Type B pancreatic cell (in vitro differentiated cells): Measurements from ENCODE around the gene ABTB2. TPM values are rescaled to one million over a fixed set of nuclear protein-coding genes. Genes with fewer than 3 reads are reported as not detected.
A peak's percentile ranks its signal among the peaks of the same experiment; 100 is the strongest.

Experiments
- DNase-seq: peaks from one replicate; pipeline ENCODE4 v3.0.0; 2021; ENCODE audit warnings: mixed read lengths; ENCODE audit not compliant: unreplicated experiment; ENCODE audit errors: extremely low spot score
- H3K27ac Mint-ChIP-seq: 2 replicates; pipeline ENCODE4 v1.8.0; 2021; ENCODE audit warnings: mild to moderate bottlenecking, mixed read lengths
- H3K27me3 Mint-ChIP-seq: 2 replicates; pipeline ENCODE4 v1.8.0; 2021; ENCODE audit warnings: mixed read lengths
- H3K36me3 Mint-ChIP-seq: 2 replicates; pipeline ENCODE4 v1.8.0; 2021; ENCODE audit warnings: mixed read lengths
- H3K4me1 Mint-ChIP-seq: one replicate; pipeline ENCODE4 v1.8.0; 2021; ENCODE audit warnings: mixed read lengths; ENCODE audit not compliant: unreplicated experiment
- H3K4me3 Mint-ChIP-seq: 2 replicates; pipeline ENCODE4 v1.8.0; 2021; ENCODE audit warnings: mild to moderate bottlenecking, mixed read lengths
- H3K9me3 Mint-ChIP-seq: 2 replicates; pipeline ENCODE4 v1.8.0; 2021; ENCODE audit warnings: mixed read lengths
- total RNA-seq: library from RNA; stranded (reverse); gene quantifications from 2 replicates; pipeline ENCODE4 v1.2.1, GENCODE V29; 2021; ENCODE audit warnings: low replicate concordance
- TF ChIP-seq, protein P1 (sequence below): fragments of 200-600 bp; sonication (generic); conservative IDR thresholded peaks from 2 replicates; pipeline ENCODE4 v1.5.0; 2021; ENCODE audit warnings: antibody characterized with exemption, mild to moderate bottlenecking

Gene ABTB2
- total RNA-seq, 1 donor from 2014 or later = 13.5 TPM

DNA sequence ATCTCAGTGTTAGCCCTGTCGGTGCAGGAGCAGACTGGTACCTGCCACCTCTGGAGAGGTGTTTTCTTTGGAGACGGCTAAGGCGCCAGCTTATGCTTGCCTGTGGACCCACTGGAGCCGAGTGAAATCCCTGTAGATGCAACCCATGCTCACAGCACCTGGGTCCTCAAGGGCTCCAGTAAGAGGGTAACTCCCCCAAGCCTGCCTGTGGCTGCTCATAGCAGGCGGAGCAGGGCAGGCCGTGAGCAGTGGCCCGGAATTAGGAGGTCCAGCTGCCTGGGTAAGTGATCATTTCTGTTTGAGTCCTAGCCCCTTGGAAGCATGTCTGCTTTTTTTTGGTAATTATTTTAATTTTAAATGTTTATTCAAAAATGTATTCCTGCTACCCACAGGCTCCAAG is 208.5 kb downstream of the ABTB2 start:
- peaks cover 29% of the 10 kb centered on the region for H3K36me3 Mint-ChIP-seq
- H3K9me3 Mint-ChIP-seq = no peaks in the 10 kb centered on the region
- peak overlapping the region; percentile 71 for H3K27ac Mint-ChIP-seq
- no peak overlapping the region for H3K4me3 Mint-ChIP-seq
- H3K27me3 Mint-ChIP-seq = no peaks in the 10 kb centered on the region
- no peak for DNase-seq
- H3K4me1 Mint-ChIP-seq = peaks cover 25% of the 10 kb centered on the region
- TF ChIP-seq, protein P1, sequence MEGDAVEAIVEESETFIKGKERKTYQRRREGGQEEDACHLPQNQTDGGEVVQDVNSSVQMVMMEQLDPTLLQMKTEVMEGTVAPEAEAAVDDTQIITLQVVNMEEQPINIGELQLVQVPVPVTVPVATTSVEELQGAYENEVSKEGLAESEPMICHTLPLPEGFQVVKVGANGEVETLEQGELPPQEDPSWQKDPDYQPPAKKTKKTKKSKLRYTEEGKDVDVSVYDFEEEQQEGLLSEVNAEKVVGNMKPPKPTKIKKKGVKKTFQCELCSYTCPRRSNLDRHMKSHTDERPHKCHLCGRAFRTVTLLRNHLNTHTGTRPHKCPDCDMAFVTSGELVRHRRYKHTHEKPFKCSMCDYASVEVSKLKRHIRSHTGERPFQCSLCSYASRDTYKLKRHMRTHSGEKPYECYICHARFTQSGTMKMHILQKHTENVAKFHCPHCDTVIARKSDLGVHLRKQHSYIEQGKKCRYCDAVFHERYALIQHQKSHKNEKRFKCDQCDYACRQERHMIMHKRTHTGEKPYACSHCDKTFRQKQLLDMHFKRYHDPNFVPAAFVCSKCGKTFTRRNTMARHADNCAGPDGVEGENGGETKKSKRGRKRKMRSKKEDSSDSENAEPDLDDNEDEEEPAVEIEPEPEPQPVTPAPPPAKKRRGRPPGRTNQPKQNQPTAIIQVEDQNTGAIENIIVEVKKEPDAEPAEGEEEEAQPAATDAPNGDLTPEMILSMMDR = no peak

GRCh38 chr11:34148504-34149165 is 209.2 kb downstream of the ABTB2 start:
- Mint-ChIP-seq H3K36me3 (peaks cover 29% of the 10 kb centered on the region), H3K4me3 (peak overlapping the region; percentile 14), H3K27ac (peak overlapping the region; percentile 71), H3K4me1 (peaks cover 25% of the 10 kb centered on the region), H3K27me3 (no peaks in the 10 kb centered on the region), H3K9me3 (no peaks in the 10 kb centered on the region)
- TF ChIP-seq, protein P1 = no peak
- DNase-seq = no peak

DNA sequence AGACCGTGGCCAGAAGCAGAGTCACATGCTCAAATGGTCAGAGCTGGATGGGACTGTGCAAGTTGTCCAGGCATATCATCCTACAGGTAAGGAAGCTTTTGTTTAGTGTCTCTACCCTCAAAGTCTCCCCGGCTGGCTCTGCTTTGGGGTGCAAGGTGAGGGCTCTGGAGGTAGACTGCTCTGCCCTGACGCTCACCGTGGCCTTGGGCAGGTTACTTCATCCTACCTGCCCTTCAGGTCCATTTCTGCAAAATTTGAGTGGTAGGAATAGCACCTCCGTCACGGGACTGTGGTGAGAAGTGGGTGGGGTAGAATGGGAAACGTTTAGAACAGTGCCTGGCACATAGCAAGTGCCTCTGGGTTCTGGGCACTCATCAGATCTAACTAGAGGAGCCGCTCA is 210.2 kb downstream of the ABTB2 start:
- H3K27me3 Mint-ChIP-seq = no peaks in the 10 kb centered on the region
- no peak overlapping the region for H3K4me3 Mint-ChIP-seq
- no peaks in the 10 kb centered on the region for H3K9me3 Mint-ChIP-seq
- no peak overlapping the region for H3K27ac Mint-ChIP-seq
- no peak for DNase-seq
- peaks cover 25% of the 10 kb centered on the region for H3K4me1 Mint-ChIP-seq
- H3K36me3 Mint-ChIP-seq = peaks cover 33% of the 10 kb centered on the region
- TF ChIP-seq, protein P1 = no peak

DNA sequence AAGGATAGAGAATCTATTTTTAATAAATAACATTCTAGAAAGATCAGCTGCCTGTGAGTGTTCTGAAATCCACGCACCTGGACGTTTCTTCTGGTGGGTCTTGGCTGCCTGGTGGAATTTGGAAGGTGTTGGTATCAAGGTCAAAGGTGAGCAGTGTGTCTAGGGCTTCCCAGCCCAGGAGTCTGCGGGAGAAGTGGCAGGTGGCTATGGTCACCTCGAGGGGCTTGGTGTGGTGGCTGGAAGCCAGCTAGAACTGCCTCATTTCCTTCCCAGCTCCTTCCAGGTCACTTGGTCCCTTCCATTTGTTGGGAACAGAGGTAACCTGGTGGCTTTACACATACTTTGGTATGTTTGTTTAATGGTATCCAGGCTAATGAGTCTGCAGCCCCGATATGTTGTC is 210.9 kb downstream of the ABTB2 start:
- Mint-ChIP-seq H3K27ac (peak overlapping the region; percentile 20), H3K36me3 (peaks cover 34% of the 10 kb centered on the region), H3K9me3 (no peaks in the 10 kb centered on the region), H3K27me3 (no peaks in the 10 kb centered on the region), H3K4me3 (no peak overlapping the region), H3K4me1 (peaks cover 25% of the 10 kb centered on the region)
- TF ChIP-seq, protein P1 = no peak
- DNase-seq = no peak

- H3K4me1 Mint-ChIP-seq = peaks cover 25% of the 10 kb centered on the region
- peaks cover 38% of the 10 kb centered on the region for H3K36me3 Mint-ChIP-seq
These were observed 211.4 kb downstream of the ABTB2 start for GRCh38 chr11:34146411-34146810.

More at GRCh38 chr11:34146411-34146810, 211.4 kb downstream of the ABTB2 start:
- H3K27ac Mint-ChIP-seq = peak overlapping the region; percentile 20
- TF ChIP-seq, protein P1 = no peak
- H3K27me3 Mint-ChIP-seq = no peaks in the 10 kb centered on the region
- no peaks in the 10 kb centered on the region for H3K9me3 Mint-ChIP-seq
- DNase-seq = no peak
- no peak overlapping the region for H3K4me3 Mint-ChIP-seq
